ENCODE results near the gene NF1.

- TF ChIP-seq POLR2A (IDR thresholded peaks at IDR 0.05), result no peak
- TF ChIP-seq, protein P1, sequence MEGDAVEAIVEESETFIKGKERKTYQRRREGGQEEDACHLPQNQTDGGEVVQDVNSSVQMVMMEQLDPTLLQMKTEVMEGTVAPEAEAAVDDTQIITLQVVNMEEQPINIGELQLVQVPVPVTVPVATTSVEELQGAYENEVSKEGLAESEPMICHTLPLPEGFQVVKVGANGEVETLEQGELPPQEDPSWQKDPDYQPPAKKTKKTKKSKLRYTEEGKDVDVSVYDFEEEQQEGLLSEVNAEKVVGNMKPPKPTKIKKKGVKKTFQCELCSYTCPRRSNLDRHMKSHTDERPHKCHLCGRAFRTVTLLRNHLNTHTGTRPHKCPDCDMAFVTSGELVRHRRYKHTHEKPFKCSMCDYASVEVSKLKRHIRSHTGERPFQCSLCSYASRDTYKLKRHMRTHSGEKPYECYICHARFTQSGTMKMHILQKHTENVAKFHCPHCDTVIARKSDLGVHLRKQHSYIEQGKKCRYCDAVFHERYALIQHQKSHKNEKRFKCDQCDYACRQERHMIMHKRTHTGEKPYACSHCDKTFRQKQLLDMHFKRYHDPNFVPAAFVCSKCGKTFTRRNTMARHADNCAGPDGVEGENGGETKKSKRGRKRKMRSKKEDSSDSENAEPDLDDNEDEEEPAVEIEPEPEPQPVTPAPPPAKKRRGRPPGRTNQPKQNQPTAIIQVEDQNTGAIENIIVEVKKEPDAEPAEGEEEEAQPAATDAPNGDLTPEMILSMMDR (IDR thresholded peaks at IDR 0.05), result no peak
Measured at GRCh38 chr17:31073411-31073810, 21.4 kb upstream of the NF1 start.

Data from Peyer's patch (tissue), 4 donors.